Bronchial epithelial cell (primary cell): ENCODE measurements around the gene PTPRE. TPM values are rescaled to one million over a fixed set of nuclear protein-coding genes. Genes with fewer than 3 reads are reported as not detected.

Source experiments
- DNase-seq: peaks from one replicate; pipeline ENCODE4 v3.0.0-alpha.2; 2010; ENCODE audit warnings: low read depth
- FAIRE-seq: peaks from 2 replicates; lab custom pipeline; 2011; peaks lifted over from hg19 to GRCh38; lab: Jason Lieb, UNC
- H3K27me3 ChIP-seq: 2 replicates; pipeline ENCODE4 v1.5.1; 2011; ENCODE audit warnings: low read length; ENCODE audit not compliant: control insufficient read depth, insufficient read depth
- H3K36me3 ChIP-seq: 2 replicates; pipeline ENCODE4 v1.5.1; 2011; ENCODE audit warnings: low read length; ENCODE audit not compliant: control insufficient read depth, insufficient read depth
- H3K4me3 ChIP-seq: 2 replicates; pipeline ENCODE4 v1.5.1; 2011; ENCODE audit warnings: mild to moderate bottlenecking, low read depth, low read length, control low read depth
- CTCF ChIP-seq: IDR thresholded peaks from 2 replicates; pipeline ENCODE4 v1.5.1; 2011; ENCODE audit warnings: mild to moderate bottlenecking, moderate library complexity, low read length, control low read depth, inconsistent platforms; ENCODE audit not compliant: insufficient read depth, severe bottlenecking
- total RNA-seq: library from RNA; depleted of rRNA; stranded (reverse); fragments of >200 nt; gene quantifications from 2 replicates; pipeline ENCODE4 v1.2.1, GENCODE V29; 2014

PTPRE gene
- total RNA-seq, 1 donor from 2014 or later, result 7.9 TPM

- FAIRE-seq (peak; percentile 68), DNase-seq (peak; percentile 98)
- Histone ChIP-seq H3K27me3 (no peaks in the 10 kb centered on the region), H3K4me3 (no peak overlapping the region), H3K36me3 (peaks cover 33% of the 10 kb centered on the region)
- TF ChIP-seq CTCF, result no peak
Measured at GRCh38 chr10:128063736-128064107, 156.8 kb downstream of the PTPRE start.

GRCh38 chr10:128064108-128064969 is 157.4 kb downstream of the PTPRE start:
- peak; percentile 97 for DNase-seq
- no peak overlapping the region for H3K4me3 ChIP-seq
- peak; percentile 50 for FAIRE-seq
- H3K27me3 ChIP-seq, result no peaks in the 10 kb centered on the region
- H3K36me3 ChIP-seq, result peaks cover 35% of the 10 kb centered on the region
- TF ChIP-seq CTCF, result no peak

- DNase-seq (no peak), FAIRE-seq (no peak)
- Histone ChIP-seq H3K27me3 (no peaks in the 10 kb centered on the region), H3K4me3 (no peak overlapping the region), H3K36me3 (peaks cover 38% of the 10 kb centered on the region)
- no peak for TF ChIP-seq CTCF
Measured at GRCh38 chr10:128064970-128065580, 158.2 kb downstream of the PTPRE start.

- no peak for TF ChIP-seq CTCF
- no peak for FAIRE-seq
- H3K27me3 ChIP-seq, result no peaks in the 10 kb centered on the region
- no peak for DNase-seq
- H3K36me3 ChIP-seq, result peaks cover 46% of the 10 kb centered on the region
- H3K4me3 ChIP-seq, result no peak overlapping the region
Measured at GRCh38 chr10:128065881-128066534, 159.1 kb downstream of the PTPRE start.

GRCh38 chr10:128066870-128067382 is 160.0 kb downstream of the PTPRE start:
- FAIRE-seq, result peak; percentile 100
- TF ChIP-seq CTCF, result no peak
- Histone ChIP-seq H3K27me3 (no peaks in the 10 kb centered on the region), H3K36me3 (peaks cover 52% of the 10 kb centered on the region), H3K4me3 (no peak overlapping the region)
- no peak for DNase-seq
